Measurements from ENCODE around the gene FEN1. TPM values are rescaled to one million over a fixed set of nuclear protein-coding genes. Genes with fewer than 3 reads are reported as not detected.

FEN1 gene
- total and polyA plus RNA-seq, 7 donors = 5.7 to 30.3 (median 10.3) TPM

GRCh38 chr11:61779666-61780525 lies 12.8 kb upstream of the FEN1 start:
- WGBS, 3 donors = 85 to 92% (median 89%) methylated on average over 13 to 14 of the region's 14 CpGs
- TF ChIP-seq CTCF (IDR thresholded peaks at IDR 0.05) = no peak

GRCh38 chr11:61780581-61781162 lies 12.0 kb upstream of the FEN1 start:
- 81 to 84% (median 82%) methylated on average over 9 of the region's 9 CpGs for WGBS, 3 donors
- peak in 1 of 2 donors; percentile 34 for DNase-seq
- Histone ChIP-seq H3K9me3 (no peaks in the 10 kb centered on the region), H3K4me3 (no peak overlapping the region), H3K36me3 (ENCODE audit: insufficient read depth in 1 of 2, low read depth in 1 of 2) (peaks cover 0 to 13% of the 10 kb centered on the region in 2 donors), H3K4me1 (peaks cover 3% of the 10 kb centered on the region), H3K27ac (no peak overlapping the region), H3K27me3 (ENCODE audit: insufficient read depth in 3 of 3, low read length in 2 of 3) (no peaks in the 10 kb centered on the region)
- no peak for TF ChIP-seq CTCF (IDR thresholded peaks at IDR 0.05)
- intact Hi-C loops (cut with DNase I) = no loop called here
- ATAC-seq = no peak

More at GRCh38 chr11:61779666-61780525, 12.8 kb upstream of the FEN1 start:
- no peak overlapping the region for H3K4me3 ChIP-seq
- H3K27me3 ChIP-seq (ENCODE audit: insufficient read depth in 3 of 3, low read length in 2 of 3) = no peaks in the 10 kb centered on the region
- intact Hi-C loops (cut with DNase I) = no loop called here
- H3K4me1 ChIP-seq = peaks cover 3% of the 10 kb centered on the region
- H3K27ac ChIP-seq = no peak overlapping the region
- DNase-seq = peak in 1 of 2 donors; percentile 34
- peaks cover 0 to 5% of the 10 kb centered on the region in 2 donors for H3K36me3 ChIP-seq (ENCODE audit: insufficient read depth in 1 of 2, low read depth in 1 of 2)
- no peak for ATAC-seq
- no peaks in the 10 kb centered on the region for H3K9me3 ChIP-seq

GRCh38 chr11:61781585-61781984 lies 11.1 kb upstream of the FEN1 start:
- Histone ChIP-seq H3K36me3 (ENCODE audit: insufficient read depth in 1 of 2, low read depth in 1 of 2) (peaks cover 0 to 22% of the 10 kb centered on the region in 2 donors), H3K27ac (no peak overlapping the region), H3K4me1 (peaks cover 3% of the 10 kb centered on the region), H3K4me3 (no peak overlapping the region), H3K9me3 (no peaks in the 10 kb centered on the region), H3K27me3 (ENCODE audit: insufficient read depth in 3 of 3, low read length in 2 of 3) (no peaks in the 10 kb centered on the region)
- DNase-seq (peak in 1 of 2 donors; percentile 41), ATAC-seq (no peak)
- WGBS, 3 donors = 66 to 88% (median 71%) methylated on average over 5 of the region's 5 CpGs
- TF ChIP-seq CTCF (IDR thresholded peaks at IDR 0.05) = no peak
- intact Hi-C loops (cut with DNase I) = no loop called here

- Histone ChIP-seq H3K4me3 (no peak overlapping the region), H3K27me3 (ENCODE audit: insufficient read depth in 3 of 3, low read length in 2 of 3) (no peaks in the 10 kb centered on the region), H3K36me3 (ENCODE audit: insufficient read depth in 1 of 2, low read depth in 1 of 2) (peaks cover 0 to 29% of the 10 kb centered on the region in 2 donors), H3K27ac (no peak overlapping the region), H3K9me3 (no peaks in the 10 kb centered on the region), H3K4me1 (peaks cover 3% of the 10 kb centered on the region)
- no peak for ATAC-seq
- WGBS, 3 donors = 50 to 75% (median 54%) methylated on average over 3 of the region's 3 CpGs
- intact Hi-C loops (cut with DNase I) = no loop called here
- no peak for DNase-seq
- TF ChIP-seq CTCF (IDR thresholded peaks at IDR 0.05) = no peak
Measured at GRCh38 chr11:61782299-61782698, 10.4 kb upstream of the FEN1 start.
